CD4-positive, alpha-beta T cell treated with Interleukin-12 subunit alpha and Interleukin-12 subunit beta, for 1 hour (primary cell): ENCODE results near the gene MAST4.
A peak's percentile ranks its signal among the peaks of the same experiment; 100 is the strongest.

Source experiments
- DNase-seq: peaks from one replicate; pipeline ENCODE4 v3.0.0-alpha.2; 2020

Gene MAST4

DNA sequence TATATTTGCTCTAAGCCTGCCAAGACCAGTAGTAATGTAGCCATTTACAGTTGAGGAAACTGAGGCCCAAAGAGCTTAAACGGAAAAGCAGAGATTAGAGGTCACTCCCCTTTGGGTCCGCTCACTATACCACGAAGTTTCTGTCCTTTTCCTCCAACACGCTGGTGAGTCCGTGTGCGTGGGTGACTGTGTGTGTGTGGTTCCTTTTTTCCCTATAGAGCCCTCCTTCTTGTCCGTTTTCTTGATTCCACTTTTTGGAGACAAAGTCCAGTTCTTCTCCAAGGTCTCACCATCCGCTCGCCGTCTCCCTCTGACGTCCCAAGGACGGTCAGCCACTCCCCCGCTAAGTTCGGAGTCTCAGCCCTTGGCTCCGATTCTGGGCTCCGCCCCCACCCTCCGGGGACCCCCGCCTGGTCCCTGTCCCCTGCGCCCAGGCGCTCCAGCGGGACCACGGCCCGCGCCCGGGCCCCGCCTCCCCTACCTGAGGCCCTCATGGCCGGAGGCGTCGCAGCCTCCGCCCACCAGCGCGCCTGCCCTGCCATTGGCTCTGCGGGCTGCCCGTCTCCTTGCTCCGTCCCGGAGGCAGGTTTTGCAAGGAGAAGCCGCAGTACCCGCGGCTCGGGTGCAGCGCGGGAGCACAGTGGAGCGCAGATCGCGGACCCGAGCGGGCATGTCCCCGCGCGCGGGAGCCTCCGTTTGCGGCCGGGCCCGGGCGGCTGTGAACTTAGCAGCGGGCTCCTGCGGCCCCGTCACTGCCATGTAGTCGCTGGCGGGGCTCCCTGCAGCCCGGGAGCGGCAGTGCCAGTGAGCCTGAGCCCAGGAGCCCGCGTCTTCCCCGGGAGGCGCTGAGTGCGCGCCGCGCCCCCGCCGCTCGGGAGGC is at the start of gene MAST4:
Gene MAST4, plus strand, starts transcription at position 638 of the 880 bp plus-strand sequence. CDS start 263 bp downstream, outside the sequence.
- DNase-seq: peak; percentile 36

DNA sequence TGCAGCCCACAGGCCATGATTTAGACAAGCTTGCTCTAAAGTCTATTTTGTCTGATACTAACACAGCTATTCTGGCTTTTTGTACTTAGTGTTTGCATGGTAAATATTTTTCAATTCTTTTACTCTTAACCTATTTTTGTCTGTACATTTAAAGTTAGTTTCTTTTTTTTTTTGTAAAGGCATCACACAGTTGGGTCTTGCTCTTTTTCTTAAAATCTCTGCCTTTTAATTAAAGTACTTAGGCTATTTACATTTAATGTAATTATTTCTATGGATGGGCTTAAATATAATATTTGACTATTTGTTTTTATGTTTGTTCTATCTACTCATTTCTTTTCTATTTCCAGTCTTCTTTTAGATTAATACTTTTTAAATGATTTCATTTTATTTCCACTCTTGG is 49.7 kb upstream of the MAST4 start:
- no peak for DNase-seq

DNA sequence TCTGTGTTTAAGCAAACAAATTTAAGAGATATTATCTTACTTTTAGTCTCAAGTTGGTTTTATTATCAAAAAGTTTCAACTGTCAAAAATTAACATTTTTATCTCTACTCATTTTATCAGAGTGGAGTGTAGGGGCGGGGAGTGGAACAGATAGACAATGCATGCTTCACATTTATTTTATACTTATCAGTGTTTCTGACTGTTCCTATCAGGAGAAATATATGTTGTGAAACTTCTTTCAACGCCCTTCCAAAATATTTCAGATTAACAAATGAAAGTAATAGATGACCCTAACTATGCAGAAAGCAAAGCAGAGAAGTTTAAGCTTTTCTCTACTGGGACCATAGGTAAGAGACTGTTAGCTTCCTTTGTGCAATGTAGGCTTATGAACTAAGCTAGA is 44.9 kb upstream of the MAST4 start:
- DNase-seq: no peak

- DNase-seq: no peak
Measured at GRCh38 chr5:66551945-66552344, 44.2 kb upstream of the MAST4 start.

DNA sequence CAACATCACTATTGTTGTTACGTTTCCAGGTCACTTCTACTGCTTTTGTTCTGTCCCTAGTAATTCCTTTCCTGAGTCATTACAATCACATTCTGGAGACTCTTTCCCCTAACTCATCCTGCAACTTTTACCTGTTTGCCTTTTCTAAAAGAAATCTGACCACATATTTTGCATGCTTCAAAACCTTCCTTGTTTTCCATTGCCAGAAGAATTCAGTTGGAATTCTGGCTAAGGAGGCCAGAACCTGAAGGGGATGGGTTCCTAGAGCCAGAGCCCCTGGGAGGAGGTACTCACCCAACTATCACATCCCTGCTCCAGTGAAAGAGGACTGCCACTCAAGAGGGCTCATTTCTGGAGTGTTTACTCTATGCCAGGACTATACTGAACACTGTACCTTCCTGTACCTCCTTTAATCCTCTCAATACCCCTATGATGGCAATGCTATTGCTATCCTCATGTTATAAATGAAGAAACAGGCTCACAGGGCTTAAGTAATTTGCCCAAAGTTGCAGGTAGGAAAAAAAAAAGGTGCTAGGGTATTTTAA is 42.8 kb upstream of the MAST4 start:
- DNase-seq: no peak

DNA sequence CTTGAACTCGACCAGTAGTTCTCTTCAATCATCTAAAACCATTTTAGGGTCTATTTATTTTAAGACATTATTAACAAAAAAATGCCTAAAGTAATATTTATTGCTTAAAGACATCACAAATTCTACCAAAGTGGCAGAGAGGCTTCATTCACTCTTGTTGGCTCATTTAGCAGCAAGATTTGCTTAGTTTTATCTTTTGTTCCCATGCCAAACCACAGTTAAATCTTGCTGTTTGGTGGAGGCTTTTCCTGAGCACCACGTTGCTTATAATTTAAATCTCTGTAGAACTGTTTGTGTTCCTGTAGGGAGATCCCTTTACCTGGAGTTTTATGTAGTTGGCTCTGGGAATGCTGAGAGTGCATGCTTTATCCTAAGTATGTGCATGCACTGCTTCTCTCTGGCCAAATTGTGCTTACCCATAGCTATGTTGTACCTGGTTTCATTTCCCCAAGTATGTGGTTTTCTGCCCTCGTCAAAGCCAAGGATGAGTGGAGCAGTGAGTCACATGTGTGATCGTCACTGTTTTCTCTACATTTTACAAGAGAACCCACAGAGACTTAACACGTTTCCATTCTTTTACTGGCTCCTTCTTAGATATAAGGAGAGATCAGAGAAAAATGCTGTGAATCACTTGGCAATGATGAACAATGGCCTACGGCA is 42.1 kb upstream of the MAST4 start:
- DNase-seq: no peak

DNA sequence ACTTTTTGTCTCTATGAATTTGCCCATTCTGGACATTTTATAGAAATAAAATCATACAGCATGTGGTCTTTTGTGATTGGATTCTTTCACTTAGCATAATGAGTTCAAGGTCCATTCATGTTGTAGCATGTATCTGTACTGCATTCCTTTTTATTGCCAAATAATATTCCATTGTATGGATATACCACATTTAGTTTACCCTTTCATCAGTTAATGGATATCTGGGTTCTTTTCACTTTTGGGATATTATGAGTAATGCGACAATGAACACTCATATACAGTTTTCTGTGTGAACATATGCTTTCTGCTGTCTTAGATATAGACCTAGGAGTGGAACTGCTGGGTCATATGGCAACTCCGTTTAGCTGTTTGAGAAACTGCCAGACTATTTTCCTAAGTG is 41.3 kb upstream of the MAST4 start:
- DNase-seq: no peak

- no peak for DNase-seq
Measured at GRCh38 chr5:66558560-66558959, 37.6 kb upstream of the MAST4 start.

- DNase-seq: no peak
Measured at GRCh38 chr5:66560371-66560770, 35.8 kb upstream of the MAST4 start.

DNA sequence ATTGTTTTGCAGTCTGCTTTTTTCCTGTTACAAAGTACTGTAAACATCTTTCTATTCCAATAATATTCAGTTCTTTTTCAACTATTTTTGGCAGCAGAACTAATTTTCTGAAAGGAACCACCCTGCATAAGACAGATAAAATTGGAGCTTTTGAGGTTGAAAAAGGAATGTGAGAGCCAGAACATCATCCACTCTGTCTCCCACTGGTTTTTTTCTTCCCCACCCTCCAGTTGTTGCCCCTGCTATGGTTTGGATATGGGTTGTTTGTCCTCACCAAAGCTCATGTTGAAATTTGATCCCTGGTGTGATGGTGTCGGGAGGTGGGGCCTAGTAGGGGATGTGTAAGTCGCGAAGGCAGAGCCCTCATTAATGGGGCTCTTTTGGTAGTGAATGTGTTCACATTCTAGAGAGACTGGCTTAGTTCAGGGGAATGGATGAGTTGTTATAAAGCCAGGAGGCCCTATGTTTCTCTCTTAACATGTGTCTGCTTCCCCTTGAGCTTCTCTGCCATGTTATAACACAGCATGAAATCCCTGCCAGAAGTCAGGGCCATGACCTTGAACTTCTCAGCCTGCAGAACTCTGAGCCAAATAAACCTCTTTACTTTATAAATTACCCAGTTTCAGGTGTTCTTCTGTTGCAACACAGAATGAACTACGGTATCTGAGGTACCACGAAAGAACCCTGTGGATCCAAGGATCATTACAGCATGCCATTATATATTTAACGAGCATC is 34.8 kb upstream of the MAST4 start:
- no peak for DNase-seq

- DNase-seq: no peak
Measured at GRCh38 chr5:66565878-66566277, 30.3 kb upstream of the MAST4 start.

GRCh38 chr5:66567474-66567873 is 28.7 kb upstream of the MAST4 start:
- DNase-seq: no peak

DNA sequence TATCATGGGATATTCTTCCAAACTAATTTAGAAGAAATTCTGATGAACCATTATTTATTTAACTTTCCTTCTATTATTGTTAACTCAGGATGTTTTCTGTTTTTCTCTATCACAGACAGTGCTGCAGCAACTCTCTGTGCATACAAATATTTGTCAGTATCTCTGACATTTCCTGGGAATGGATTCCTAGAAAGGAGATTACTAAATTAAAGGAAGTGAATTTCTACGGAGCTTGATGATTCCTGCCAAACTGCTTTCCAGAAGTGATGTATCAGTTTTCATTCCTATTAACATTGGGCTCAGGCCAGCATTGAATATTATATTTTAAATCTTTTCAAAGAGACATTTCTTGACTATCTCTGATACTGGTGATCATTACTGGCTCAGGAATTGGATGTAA is 26.0 kb upstream of the MAST4 start:
- no peak for DNase-seq

DNA sequence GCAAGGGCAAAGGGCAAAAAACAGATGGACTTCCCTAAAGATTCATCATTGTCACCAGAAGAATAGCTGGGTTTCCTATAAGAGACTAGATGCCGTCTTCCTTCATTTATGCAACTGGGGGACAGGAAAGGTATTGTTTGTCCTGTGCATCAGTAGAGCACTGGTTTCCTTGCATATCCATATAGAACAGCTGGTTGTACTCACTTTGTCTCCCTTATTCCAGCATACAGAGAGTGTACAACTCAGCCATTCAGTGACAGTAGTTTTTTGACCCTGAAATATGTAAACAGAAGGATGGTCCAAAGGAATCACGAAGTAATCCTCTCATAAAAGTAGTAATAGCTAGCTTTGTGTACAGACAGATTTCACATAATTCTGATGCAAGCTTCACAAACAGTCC is 22.5 kb upstream of the MAST4 start:
- DNase-seq: no peak

DNA sequence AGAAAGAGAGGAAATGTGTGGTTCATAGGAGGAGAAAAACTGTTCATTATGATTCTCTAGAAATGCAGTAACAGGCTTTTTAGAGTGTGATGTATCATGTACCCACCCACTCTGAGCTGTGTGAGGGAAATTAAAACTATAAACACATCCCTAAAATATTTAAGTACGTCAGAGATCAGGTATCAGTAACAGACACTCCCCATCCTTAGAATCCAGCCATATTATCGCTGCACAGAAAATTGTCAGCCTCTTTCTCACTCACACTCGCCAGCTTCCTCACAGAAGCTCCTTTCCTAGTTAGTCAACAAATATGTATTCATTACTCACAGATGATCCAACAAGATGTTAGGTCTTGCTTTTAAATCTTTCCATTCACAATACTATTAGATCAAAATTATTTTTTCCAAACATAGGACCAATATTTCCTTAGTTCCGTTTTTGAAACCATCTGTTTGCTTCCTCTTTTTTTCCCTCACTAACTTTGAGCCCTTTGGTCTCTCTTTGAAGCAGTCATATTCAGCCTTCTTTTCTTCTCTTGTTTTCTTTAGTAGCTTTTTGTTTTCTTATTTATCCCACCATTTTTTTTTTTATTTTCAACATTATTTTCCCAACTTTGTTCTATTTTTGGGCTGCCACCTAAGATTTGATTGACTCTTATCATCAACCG is 13.6 kb upstream of the MAST4 start:
- no peak for DNase-seq

GRCh38 chr5:66585291-66585690 is 10.9 kb upstream of the MAST4 start:
- DNase-seq: no peak

DNA sequence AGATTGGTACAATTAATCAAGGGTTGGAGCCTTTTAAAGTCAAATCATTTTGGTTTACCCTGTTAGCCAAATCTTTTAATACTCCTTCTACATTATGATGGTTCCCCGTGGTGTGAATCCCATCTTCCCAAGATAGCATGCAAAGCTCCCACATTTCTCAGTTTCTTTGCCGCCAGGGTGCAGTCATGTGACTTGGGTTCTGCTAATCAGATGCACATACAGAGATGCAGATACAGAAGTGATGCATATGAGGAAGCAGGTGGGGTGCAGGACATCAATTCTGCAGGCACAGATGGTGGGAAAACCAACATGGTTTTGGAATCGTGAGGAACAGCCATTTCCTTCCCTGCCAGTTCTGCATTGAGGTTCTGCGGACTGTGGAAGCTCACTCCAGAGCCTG is 8.4 kb upstream of the MAST4 start:
- no peak for DNase-seq

DNA sequence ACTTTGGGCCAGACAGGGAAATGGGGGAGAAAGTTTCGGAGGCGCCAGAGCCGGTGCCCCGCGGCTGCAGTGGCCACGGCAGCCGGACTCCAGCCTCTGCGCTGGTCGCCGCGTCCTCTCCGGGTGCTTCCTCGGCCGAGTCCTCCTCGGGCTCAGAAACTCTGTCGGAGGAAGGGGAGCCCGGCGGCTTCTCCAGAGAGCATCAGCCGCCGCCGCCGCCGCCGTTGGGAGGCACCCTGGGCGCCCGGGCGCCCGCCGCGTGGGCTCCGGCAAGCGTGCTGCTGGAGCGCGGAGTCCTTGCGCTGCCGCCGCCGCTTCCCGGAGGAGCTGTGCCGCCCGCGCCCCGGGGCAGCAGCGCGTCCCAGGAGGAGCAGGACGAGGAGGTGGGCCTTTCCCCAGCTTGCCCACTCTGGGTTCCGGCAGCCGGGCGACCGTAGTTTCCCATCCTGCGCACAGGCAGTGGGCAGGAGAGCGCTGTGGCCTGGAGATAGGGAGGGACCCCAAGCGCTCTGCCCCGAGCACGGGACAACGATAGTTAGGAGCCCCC is 516 bp downstream of the MAST4 start:
- DNase-seq: no peak

GRCh38 chr5:66597183-66597757 is 1.1 kb downstream of the MAST4 start:
- DNase-seq: no peak

GRCh38 chr5:66602621-66603020 is 6.4 kb downstream of the MAST4 start:
- DNase-seq: no peak

DNA sequence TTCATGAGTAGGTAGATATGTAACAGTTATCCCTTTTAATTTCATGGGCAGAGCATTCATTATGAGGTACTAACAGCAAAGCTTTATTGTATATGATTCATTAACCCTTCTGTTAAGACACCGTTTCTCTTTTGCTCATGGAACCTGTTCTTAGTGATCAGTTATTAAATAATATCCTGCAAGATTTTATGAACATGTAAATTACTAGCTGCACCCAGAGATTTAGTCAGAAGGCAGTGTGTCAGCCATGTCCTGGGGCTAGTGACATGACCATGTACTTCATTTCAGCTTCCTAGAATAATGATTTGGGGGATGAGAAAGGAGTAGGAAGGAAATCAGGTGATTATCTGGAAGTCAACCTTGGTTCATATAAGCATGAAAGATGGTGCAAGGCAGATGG is 7.0 kb downstream of the MAST4 start:
- DNase-seq: no peak

GRCh38 chr5:66603881-66604280 is 7.7 kb downstream of the MAST4 start:
- no peak for DNase-seq
